ENCODE measurements around the gene STOML2.

- TF ChIP-seq CTCF (IDR thresholded peaks at IDR 0.05) = peak in 4 of 6 experiments; percentile 41 to 60 (median 53)
- no peak for TF ChIP-seq POLR2A (IDR thresholded peaks at IDR 0.05)
- no peak for TF ChIP-seq EP300 (IDR thresholded peaks at IDR 0.05)
- TF ChIP-seq POLR2AphosphoS5 (IDR thresholded peaks at IDR 0.05) = peak; percentile 42 to 52
These were observed 31.0 kb downstream of the STOML2 start for GRCh38 chr9:35071814-35072460.
